ENCODE data around the gene ZDBF2. TPM values are rescaled to one million over a fixed set of nuclear protein-coding genes. Genes with fewer than 3 reads are reported as not detected.

ZDBF2 gene
- total RNA-seq, 4 donors from 2014 or later: 5.9 to 8.3 (median 7.4) TPM

DNA sequence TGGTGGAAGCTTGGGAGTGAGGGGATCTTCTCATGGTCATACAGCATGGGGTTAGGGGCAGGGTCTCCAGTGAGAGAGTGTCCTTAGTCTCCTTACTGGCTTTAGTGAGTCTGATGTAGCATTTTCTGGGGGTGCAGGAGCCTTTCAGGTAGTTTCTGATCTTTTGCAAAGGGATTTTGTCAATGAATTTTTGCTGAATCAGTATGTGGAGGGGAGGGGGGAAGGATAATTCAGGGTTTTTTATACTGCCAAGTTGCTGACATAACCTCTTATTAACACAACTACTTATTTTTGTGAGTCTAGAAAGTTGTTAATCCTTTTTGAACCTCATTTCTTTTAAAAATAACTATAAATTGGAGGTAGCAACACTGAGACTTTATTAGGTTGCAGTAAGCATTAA lies 35.3 kb upstream of the ZDBF2 start:
- TF ChIP-seq, protein P1, sequence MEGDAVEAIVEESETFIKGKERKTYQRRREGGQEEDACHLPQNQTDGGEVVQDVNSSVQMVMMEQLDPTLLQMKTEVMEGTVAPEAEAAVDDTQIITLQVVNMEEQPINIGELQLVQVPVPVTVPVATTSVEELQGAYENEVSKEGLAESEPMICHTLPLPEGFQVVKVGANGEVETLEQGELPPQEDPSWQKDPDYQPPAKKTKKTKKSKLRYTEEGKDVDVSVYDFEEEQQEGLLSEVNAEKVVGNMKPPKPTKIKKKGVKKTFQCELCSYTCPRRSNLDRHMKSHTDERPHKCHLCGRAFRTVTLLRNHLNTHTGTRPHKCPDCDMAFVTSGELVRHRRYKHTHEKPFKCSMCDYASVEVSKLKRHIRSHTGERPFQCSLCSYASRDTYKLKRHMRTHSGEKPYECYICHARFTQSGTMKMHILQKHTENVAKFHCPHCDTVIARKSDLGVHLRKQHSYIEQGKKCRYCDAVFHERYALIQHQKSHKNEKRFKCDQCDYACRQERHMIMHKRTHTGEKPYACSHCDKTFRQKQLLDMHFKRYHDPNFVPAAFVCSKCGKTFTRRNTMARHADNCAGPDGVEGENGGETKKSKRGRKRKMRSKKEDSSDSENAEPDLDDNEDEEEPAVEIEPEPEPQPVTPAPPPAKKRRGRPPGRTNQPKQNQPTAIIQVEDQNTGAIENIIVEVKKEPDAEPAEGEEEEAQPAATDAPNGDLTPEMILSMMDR (IDR thresholded peaks at IDR 0.05; ENCODE audit: low read depth): no peak

- TF ChIP-seq, protein P1 (IDR thresholded peaks at IDR 0.05; ENCODE audit: low read depth): no peak
These were observed 34.1 kb upstream of the ZDBF2 start for GRCh38 chr2:206240327-206240726.

DNA sequence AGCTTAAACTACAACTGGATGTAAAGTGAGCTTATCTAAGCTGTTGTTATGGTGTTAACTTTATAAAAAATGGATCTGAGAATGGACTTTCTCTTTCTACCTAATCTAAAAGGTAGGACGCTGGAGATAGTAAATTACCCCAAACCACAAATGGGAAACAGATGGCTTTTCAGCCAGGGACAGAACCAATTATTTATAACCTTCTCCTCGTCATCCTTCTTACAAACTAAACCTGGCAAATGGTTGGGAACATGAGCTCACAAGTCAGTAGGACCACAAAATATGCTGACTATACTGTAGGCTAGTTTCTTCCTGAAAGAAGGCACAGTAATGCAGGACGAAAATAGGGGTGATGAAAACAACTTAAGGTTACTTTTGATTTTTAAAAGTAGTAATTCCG lies 32.7 kb upstream of the ZDBF2 start:
- TF ChIP-seq, protein P1 (IDR thresholded peaks at IDR 0.05; ENCODE audit: low read depth): no peak

DNA sequence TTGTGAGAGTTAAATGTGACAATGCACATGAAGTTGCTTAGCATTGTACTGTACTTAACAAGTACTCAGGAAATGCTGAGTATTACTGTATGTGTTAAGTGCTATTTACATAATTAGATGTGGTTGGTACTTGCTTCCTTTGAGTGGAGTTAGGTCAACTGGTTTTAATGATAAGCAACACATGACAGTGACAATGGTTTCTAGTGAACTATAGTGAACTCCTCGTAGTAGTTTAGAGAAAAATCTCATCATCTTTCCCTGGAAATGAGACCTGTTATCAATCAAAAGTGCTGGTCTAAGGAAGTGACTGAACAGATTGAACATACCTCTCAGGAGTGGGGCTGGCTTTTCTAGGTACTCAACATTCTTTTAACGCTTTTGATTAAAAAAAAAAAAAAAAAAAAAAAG lies 29.2 kb upstream of the ZDBF2 start:
- TF ChIP-seq, protein P1 (IDR thresholded peaks at IDR 0.05; ENCODE audit: low read depth): no peak

DNA sequence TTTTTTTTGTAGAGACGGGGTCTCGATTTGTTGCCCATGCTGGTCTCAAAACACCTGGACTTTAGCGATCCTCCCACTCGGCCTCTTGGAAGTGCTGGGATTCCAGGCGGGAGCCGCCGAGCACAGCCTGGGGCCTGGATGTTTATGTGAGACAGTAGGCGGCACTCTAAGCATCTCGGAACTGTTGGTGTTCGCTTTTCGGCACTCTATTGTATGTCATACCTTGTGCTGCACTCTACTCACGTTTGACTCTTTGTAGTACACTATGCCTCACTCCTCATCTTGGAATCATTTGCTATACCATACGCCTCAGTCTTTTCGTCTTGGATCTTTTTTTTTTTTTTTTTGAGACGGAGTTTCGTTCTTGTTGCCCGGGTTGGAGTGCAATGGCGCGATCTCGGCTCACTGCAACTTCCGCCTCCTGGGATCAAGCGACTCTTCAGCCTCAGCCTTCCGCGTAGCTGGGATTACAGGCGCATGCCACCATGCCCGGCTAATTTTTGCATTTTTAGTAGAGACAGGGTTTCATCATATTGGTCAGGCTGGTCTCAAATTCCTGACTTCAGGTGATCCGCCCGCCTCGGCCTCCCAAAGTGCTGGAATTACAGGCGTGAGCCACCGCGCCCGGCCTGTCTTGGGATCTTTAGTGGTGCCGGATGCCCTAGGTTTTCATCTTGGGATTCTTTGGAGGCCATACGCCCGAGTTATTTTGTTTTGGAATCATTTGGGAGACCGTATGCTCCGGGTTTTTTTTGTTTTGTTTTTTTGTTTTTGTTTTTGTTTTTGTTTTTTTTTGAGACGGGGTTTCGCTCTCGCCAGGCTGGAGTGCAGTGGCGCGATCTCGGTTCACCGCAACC lies 24.2 kb upstream of the ZDBF2 start:
- TF ChIP-seq, protein P1 (IDR thresholded peaks at IDR 0.05; ENCODE audit: low read depth): no peak

DNA sequence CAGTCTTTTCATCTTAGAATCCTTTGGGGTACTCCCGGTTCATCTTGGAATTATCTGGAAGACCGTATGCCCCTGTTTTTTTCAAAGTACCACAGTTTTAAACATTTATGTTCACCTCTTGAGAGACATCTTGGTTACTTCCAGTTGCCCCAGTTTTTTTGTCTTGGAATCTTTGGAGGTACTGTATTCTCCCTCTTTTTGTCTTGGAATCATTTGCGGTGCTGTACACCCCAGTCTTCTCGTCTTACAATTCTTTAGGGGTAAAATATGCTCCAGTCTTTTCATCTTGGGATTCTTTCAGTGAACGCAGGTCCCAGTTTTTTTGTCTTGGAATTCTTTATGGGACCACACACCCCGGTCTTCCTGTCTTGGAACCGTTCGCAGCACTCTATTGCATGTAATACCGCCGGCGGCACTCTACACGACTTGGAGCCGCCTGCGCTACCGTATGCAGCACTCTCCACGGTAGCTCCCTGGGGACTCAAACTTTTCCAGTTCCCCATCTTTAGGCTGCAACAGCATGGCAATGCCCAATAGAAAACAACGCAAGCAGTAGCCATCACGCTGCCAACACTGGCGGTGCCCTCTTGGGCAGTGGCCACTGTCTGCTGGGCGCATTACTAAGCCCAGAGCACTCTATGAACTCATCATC lies 21.2 kb upstream of the ZDBF2 start:
- TF ChIP-seq, protein P1 (IDR thresholded peaks at IDR 0.05; ENCODE audit: low read depth): no peak

DNA sequence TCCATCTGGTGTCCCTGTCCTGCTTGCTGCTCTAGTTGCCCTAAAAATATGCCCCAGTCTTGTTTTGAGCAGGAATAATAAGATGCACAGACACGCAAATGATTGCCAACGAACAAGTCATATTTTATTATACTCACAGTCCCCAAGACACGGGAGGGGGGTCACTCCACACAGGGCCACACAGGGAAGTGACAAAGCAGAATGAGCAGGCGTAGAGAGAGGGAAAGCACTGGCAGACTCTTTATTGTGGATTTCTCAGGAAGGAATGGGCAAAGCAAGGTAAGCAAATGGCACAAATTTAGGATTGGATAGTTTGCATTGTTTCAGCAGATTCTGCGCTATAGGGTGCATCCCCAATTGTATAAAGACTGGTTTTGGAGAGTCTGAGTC lies 20.7 kb upstream of the ZDBF2 start:
- TF ChIP-seq, protein P1 (IDR thresholded peaks at IDR 0.05; ENCODE audit: low read depth): no peak

Measured in subcutaneous adipose tissue (tissue), 4 donors.